HG03280 (cell line): ENCODE results near the gene DHFR2.

ENCODE experiments used
- ATAC-seq: cut with Tn5 transposase; IDR thresholded peaks from one replicate; pipeline ENCODE4 v1.9.1; 2021; ENCODE audit warnings: mild to moderate bottlenecking, moderate library complexity; ENCODE audit not compliant: unreplicated experiment

DHFR2 gene

GRCh38 chr3:94008253-94008652 is 54.5 kb downstream of the DHFR2 start:
- no peak for ATAC-seq
